HG02943 (cell line): Measurements from ENCODE around the gene PAX5.
"Not testable (repeated sequence)": the region's sequence is repeated elsewhere in the genome, so short reads cannot be mapped to it uniquely, and the experiment has no call there.

Source experiments
- ATAC-seq: cut with Tn5 transposase; IDR thresholded peaks from one replicate; pipeline ENCODE4 v1.9.1; 2021; ENCODE audit warnings: mild to moderate bottlenecking, low read depth, moderate library complexity; ENCODE audit not compliant: unreplicated experiment

PAX5 gene

GRCh38 chr9:36889844-36890243, 144.2 kb downstream of the PAX5 start:
- ATAC-seq = no peak

GRCh38 chr9:36888551-36888950, 145.5 kb downstream of the PAX5 start:
- no peak for ATAC-seq

GRCh38 chr9:36884721-36885120, 149.3 kb downstream of the PAX5 start:
- ATAC-seq = no peak

- ATAC-seq = no peak
Measured at GRCh38 chr9:36882594-36882993, 151.5 kb downstream of the PAX5 start.

- ATAC-seq = no peak
Measured at GRCh38 chr9:36881743-36882441, 152.2 kb downstream of the PAX5 start.

- ATAC-seq = no peak
Measured at GRCh38 chr9:36881316-36881715, 152.8 kb downstream of the PAX5 start.

GRCh38 chr9:36880075-36880474, 154.0 kb downstream of the PAX5 start:
- no peak for ATAC-seq

- ATAC-seq = no peak
Measured at GRCh38 chr9:36878986-36879982, 154.8 kb downstream of the PAX5 start.

- no peak for ATAC-seq
Measured at GRCh38 chr9:36877239-36877638, 156.8 kb downstream of the PAX5 start.

- no peak for ATAC-seq
Measured at GRCh38 chr9:36876056-36876455, 158.0 kb downstream of the PAX5 start.

GRCh38 chr9:36874921-36875320, 159.1 kb downstream of the PAX5 start:
- no peak for ATAC-seq

GRCh38 chr9:36874261-36874660, 159.8 kb downstream of the PAX5 start:
- ATAC-seq = no peak

GRCh38 chr9:36873247-36873875, 160.7 kb downstream of the PAX5 start:
- no peak for ATAC-seq

GRCh38 chr9:36872641-36873040, 161.4 kb downstream of the PAX5 start:
- ATAC-seq = no peak

GRCh38 chr9:36871606-36872005, 162.5 kb downstream of the PAX5 start:
- ATAC-seq = no peak

- ATAC-seq = no peak
Measured at GRCh38 chr9:36870960-36871359, 163.1 kb downstream of the PAX5 start.

GRCh38 chr9:36869605-36870004, 164.5 kb downstream of the PAX5 start:
- ATAC-seq = not testable (repeated sequence)

GRCh38 chr9:36868586-36869282, 165.3 kb downstream of the PAX5 start:
- ATAC-seq = no peak

- no peak for ATAC-seq
Measured at GRCh38 chr9:36867672-36868471, 166.2 kb downstream of the PAX5 start.

- no peak for ATAC-seq
Measured at GRCh38 chr9:36867241-36867640, 166.8 kb downstream of the PAX5 start.
